Measurements from ENCODE around the gene MYH7. TPM values are rescaled to one million over a fixed set of nuclear protein-coding genes. Genes with fewer than 3 reads are reported as not detected.

MYH7 gene
- total RNA-seq (2022; extraction: Qiagen RNA extraction) = 0.01 to 0.02 TPM (median 0.02 TPM) in 4 of 5 replicates, not detected in the other

DNA sequence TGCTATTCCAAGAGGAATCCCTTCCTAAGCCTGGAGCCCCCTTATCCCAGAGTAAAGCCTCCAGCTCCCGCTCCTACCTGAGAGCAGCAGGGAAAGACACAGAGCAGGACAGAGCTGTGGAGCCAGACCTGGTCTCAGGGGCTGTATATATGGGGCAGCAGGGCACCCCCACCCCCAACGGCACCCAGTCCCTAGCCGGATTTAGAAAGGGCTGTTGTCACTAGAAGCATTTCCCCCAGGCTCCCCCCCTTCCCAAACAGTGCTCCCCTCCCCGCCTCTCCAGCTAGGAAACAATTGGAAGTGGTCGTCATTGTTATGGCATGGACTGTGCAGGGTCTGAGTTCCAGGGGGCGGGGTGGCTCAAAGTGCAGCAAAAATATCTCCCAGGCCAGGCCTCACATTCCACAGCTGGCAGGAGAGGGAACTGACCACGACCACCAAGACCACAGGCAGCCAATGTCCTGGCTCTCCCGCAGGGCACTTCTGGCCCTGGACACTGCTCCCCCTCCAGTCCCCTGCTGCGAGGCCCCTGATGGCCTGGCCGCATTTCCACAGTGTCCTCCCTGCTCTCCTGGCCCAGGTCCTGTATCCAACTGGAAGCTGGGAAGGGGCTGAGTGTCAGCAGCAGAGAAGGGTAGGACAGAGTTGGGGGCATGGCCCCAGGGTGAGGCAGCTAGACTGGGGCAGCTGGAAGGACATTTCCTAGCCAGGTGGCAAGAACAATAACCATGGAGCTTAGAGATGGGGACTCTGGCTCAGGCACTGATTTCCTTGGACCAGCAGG is at the start of gene MYH7:
Gene MYH7 (minus strand): TSS at position 118 of the 784 bp plus-strand sequence. CDS start 1,928 bp downstream, outside the sequence.

GRCh38 chr14:23469127-23469905 is 33.9 kb upstream of the MYH7 start, which contains the start of gene NGDN:
Gene NGDN (plus strand): TSS chr14:23469703. CDS start chr14:23469716, 13 bp downstream.

GRCh38 chr14:23407516-23408306 is 27.7 kb downstream of the MYH7 start, which contains the start of gene MYH6:
Gene MYH6 (minus strand): TSS chr14:23408273. CDS start chr14:23407223, 1,050 bp downstream.

GRCh38 chr14:23376482-23377197 is 58.8 kb downstream of the MYH7 start, which contains the start of gene CMTM5:
Gene CMTM5 (plus strand): TSS chr14:23377046. CDS start chr14:23377252, 206 bp downstream.

DNA sequence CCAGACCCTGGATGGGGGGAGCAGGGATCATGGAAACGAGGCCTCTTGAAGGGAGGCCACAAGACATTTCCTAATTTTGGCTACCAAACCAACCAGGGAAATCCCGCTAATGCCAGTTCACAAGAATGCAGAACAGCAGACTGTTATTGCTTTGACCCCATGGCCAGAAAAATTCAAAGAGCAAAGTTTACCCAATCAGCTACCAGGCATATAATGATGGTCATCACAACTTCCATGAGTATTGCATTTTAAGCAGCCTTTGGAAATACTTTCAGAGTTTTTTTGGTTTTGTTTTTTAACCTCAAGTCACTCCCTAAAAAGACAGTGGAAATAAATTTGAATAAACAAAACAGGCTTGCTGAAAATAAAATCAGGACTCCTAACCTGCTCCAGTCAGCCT is 63.0 kb downstream of the MYH7 start, which contains the start of gene IL25:
Gene IL25 (plus strand): TSS at position 301 of the 400 bp plus-strand sequence.

DNA sequence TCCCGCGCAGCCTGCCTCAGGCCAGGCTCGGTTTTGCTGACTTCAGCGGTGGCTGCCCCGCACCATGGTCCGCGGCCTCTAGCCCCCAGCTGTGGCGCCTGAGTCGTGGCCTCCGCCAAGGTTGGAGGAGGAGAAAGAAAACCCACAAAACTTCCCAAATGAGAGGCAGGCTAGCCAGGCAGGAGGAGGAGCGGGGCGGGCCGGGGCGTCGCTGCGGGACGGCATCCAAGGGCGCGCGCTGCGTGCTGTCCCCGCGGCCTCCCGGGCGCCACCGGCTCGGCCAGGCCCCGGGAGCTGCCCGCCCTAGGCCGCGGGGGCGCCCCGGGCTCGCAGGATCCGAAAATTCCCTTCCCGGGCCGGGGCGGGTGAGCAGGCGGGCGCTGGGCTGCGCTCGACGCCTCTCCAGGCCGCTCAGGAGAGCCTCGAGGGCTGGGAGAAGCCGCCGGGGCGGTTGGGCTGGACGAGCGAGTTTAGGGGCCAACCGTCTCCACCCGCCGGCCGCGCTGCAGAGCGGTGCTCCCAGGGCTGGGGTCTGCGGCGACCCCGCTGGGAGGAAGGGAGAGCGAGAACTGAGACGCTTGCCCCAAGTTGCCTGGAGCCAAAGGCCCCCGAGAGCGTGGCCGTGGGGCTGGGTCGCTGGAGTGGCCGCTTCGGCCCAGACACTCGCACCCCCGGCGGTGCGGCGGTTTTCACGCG is 70.3 kb downstream of the MYH7 start, which contains the start of gene EFS:
Gene EFS (minus strand): TSS at position 137 of the 696 bp plus-strand sequence. CDS start 147 bp downstream, outside the sequence.

Other genes with a start within 250 kb of the MYH7 start
- gene RNF212B, start 197.7 kb downstream of the MYH7 start, total RNA-seq (2022; extraction: Qiagen RNA extraction) = not detected in 5 replicates
- 7.0 to 11.6 TPM (median 9.3 TPM) in 5 replicates for gene HOMEZ, start 149.5 kb downstream of the MYH7 start, total RNA-seq (2022; extraction: Qiagen RNA extraction)
- gene PPP1R3E, start 132.8 kb downstream of the MYH7 start, total RNA-seq (2022; extraction: Qiagen RNA extraction) = 2.6 to 3.7 TPM (median 2.8 TPM) in 5 replicates
- 16.2 to 18.1 TPM (median 17.3 TPM) in 5 replicates for gene BCL2L2, start 128.8 kb downstream of the MYH7 start, total RNA-seq (2022; extraction: Qiagen RNA extraction)
- 132 to 144 TPM (median 142 TPM) in 5 replicates for gene PABPN1, start 114.2 kb downstream of the MYH7 start, total RNA-seq (2022; extraction: Qiagen RNA extraction)
- gene SLC22A17, start 82.8 kb downstream of the MYH7 start, total RNA-seq (2022; extraction: Qiagen RNA extraction) = 5.5 to 7.4 TPM (median 6.7 TPM) in 5 replicates
- not detected in 5 replicates for gene EFS, start 70.5 kb downstream of the MYH7 start, total RNA-seq (2022; extraction: Qiagen RNA extraction)
- gene IL25, start 62.9 kb downstream of the MYH7 start, total RNA-seq (2022; extraction: Qiagen RNA extraction) = not detected in 5 replicates
- not detected in 5 replicates for gene CMTM5, start 58.6 kb downstream of the MYH7 start, total RNA-seq (2022; extraction: Qiagen RNA extraction)
- 0.08 to 0.17 TPM (median 0.10 TPM) in 5 replicates for gene MYH6, start 27.4 kb downstream of the MYH7 start, total RNA-seq (2022; extraction: Qiagen RNA extraction)
- 57.8 to 65.9 TPM (median 60.1 TPM) in 5 replicates for gene NGDN, start 34.0 kb upstream of the MYH7 start, total RNA-seq (2022; extraction: Qiagen RNA extraction)
- gene ZFHX2, start 116.1 kb upstream of the MYH7 start, total RNA-seq (2022; extraction: Qiagen RNA extraction) = 0.35 to 0.95 TPM (median 0.56 TPM) in 5 replicates
- gene THTPA, start 120.6 kb upstream of the MYH7 start, total RNA-seq (2022; extraction: Qiagen RNA extraction) = 12.3 to 15.0 TPM (median 12.8 TPM) in 5 replicates
- gene AP1G2, start 132.1 kb upstream of the MYH7 start, total RNA-seq (2022; extraction: Qiagen RNA extraction) = 35.3 to 51.0 TPM (median 48.3 TPM) in 5 replicates
- 0.06 to 0.21 TPM (median 0.11 TPM) in 5 replicates for gene JPH4, start 143.1 kb upstream of the MYH7 start, total RNA-seq (2022; extraction: Qiagen RNA extraction)
- 5.8 to 7.6 TPM (median 5.9 TPM) in 5 replicates for gene DHRS2, start 200.7 kb upstream of the MYH7 start, total RNA-seq (2022; extraction: Qiagen RNA extraction)

All from A549 treated with AZD2906 at 1 μM for 4 hours (cell line).